ENCODE data around the gene NOTCH2. TPM values are rescaled to one million over a fixed set of nuclear protein-coding genes. Genes with fewer than 3 reads are reported as not detected.

Gene NOTCH2
- total RNA-seq, 2 experiments from 2014 or later: 78.0 to 89.2 TPM

DNA sequence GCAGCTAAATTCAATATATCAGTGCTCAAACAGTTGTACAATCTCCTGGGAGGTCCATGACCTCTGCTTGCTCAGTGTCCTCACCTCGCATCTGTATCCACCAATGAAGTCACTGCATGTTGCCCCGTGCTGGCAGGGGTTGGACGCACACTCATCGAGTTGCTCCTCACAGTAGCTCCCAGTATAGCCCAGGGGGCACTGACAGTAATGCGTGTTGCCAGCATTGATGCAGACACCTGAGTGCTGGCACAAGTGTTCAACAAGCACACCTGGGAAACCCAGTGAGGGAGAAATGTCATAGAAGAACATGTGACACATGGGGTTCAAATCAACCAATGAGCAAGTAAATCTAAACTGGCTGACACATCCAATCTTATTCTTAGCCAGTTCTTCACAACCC lies 132.3 kb downstream of the NOTCH2 start:
- peaks cover 8% of the 10 kb centered on the region for H3K4me1 Mint-ChIP-seq
- POLR2A ChIA-PET: no interaction called here

DNA sequence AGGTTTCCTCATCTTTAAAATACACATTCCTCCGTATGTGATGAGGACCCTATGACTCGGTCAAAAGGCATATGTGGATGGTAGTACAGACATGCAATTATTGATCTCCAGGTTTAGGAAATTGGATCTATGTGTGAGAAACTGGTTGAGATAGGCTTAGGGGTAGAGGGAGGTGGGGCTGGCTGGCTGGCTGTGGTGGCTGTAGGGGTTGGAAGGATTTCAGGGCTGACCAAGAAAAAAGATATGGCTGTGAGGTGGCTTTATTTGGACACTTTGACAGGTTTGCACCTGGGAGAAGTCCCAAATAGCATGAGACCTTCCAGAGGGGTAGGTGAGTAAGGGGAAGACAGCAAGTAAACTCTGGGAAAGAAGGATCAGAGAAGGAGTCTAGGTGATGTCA lies 133.5 kb downstream of the NOTCH2 start:
- Mint-ChIP-seq H3K4me3 (no peak overlapping the region), H3K4me1 (peaks cover 4% of the 10 kb centered on the region), H3K27ac (peak overlapping the region; percentile 24), H3K27me3 (no peaks in the 10 kb centered on the region), H3K9me3 (peaks cover 10% of the 10 kb centered on the region), H3K36me3 (peaks cover 67% of the 10 kb centered on the region)
- DNase-seq (no peak), ATAC-seq (ENCODE audit: low read depth) (no peak)
- POLR2A ChIA-PET: no interaction called here

More for the DNA sequence above, 132.3 kb downstream of the NOTCH2 start:
- Mint-ChIP-seq H3K9me3 (peaks cover 10% of the 10 kb centered on the region), H3K36me3 (peaks cover 69% of the 10 kb centered on the region), H3K4me3 (no peak overlapping the region), H3K27me3 (no peaks in the 10 kb centered on the region), H3K27ac (no peak overlapping the region)
- no peak for DNase-seq
- ATAC-seq (ENCODE audit: low read depth): no peak

GRCh38 chr1:119935373-119935772 lies 134.1 kb downstream of the NOTCH2 start:
- H3K27me3 Mint-ChIP-seq: no peaks in the 10 kb centered on the region
- no peak overlapping the region for H3K4me3 Mint-ChIP-seq
- no peak for DNase-seq
- H3K4me1 Mint-ChIP-seq: peaks cover 2% of the 10 kb centered on the region
- no peak for ATAC-seq (ENCODE audit: low read depth)
- H3K36me3 Mint-ChIP-seq: peaks cover 64% of the 10 kb centered on the region
- no peak overlapping the region for H3K27ac Mint-ChIP-seq
- H3K9me3 Mint-ChIP-seq: peaks cover 10% of the 10 kb centered on the region
- POLR2A ChIA-PET: no interaction called here

- Mint-ChIP-seq H3K4me1 (peaks cover 2% of the 10 kb centered on the region), H3K36me3 (peaks cover 56% of the 10 kb centered on the region), H3K9me3 (peaks cover 10% of the 10 kb centered on the region), H3K27me3 (no peaks in the 10 kb centered on the region), H3K4me3 (no peak overlapping the region), H3K27ac (no peak overlapping the region)
- ATAC-seq (ENCODE audit: low read depth) (no peak), DNase-seq (no peak)
- POLR2A ChIA-PET: no interaction called here
Observed at GRCh38 chr1:119933397-119933796, 136.1 kb downstream of the NOTCH2 start.

GRCh38 chr1:119929643-119930315 lies 139.7 kb downstream of the NOTCH2 start:
- H3K4me1 Mint-ChIP-seq: peaks cover 4% of the 10 kb centered on the region
- DNase-seq: no peak

DNA sequence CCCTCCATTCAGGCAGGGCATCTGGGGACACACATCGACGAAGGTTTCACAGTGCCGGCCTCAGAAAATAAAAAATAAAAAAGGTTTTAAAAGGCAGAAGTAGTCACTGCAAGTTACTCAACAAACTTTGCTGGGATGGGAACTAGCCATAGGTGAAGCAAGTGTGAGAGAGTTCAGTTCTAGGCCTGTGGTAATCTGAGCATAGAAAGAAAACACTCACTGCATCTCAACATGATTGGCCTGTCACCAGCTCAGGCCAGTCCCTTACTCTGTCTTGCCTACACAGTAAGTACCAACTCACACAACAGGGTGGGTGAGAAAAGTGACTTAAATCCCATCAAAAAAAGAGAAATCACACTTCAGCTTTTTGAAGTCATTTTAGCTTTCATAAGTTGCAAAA lies 142.9 kb downstream of the NOTCH2 start:
- no peaks in the 10 kb centered on the region for H3K9me3 Mint-ChIP-seq
- H3K27me3 Mint-ChIP-seq: no peaks in the 10 kb centered on the region
- no peak for ATAC-seq (ENCODE audit: low read depth)
- no peak overlapping the region for H3K4me3 Mint-ChIP-seq
- POLR2A ChIA-PET: no interaction called here
- H3K36me3 Mint-ChIP-seq: peaks cover 46% of the 10 kb centered on the region
- DNase-seq: no peak
- H3K4me1 Mint-ChIP-seq: peaks cover 21% of the 10 kb centered on the region
- H3K27ac Mint-ChIP-seq: no peak overlapping the region

More at GRCh38 chr1:119929643-119930315, 139.7 kb downstream of the NOTCH2 start:
- Mint-ChIP-seq H3K27ac (no peak overlapping the region), H3K27me3 (no peaks in the 10 kb centered on the region), H3K9me3 (peaks cover 10% of the 10 kb centered on the region), H3K36me3 (peaks cover 47% of the 10 kb centered on the region), H3K4me3 (no peak overlapping the region)
- no peak for ATAC-seq (ENCODE audit: low read depth)
- POLR2A ChIA-PET: no interaction called here

- no peaks in the 10 kb centered on the region for H3K27me3 Mint-ChIP-seq
- H3K4me3 Mint-ChIP-seq: no peak overlapping the region
- POLR2A ChIA-PET: no interaction called here
- ATAC-seq (ENCODE audit: low read depth): no peak
- H3K27ac Mint-ChIP-seq: peak overlapping the region; percentile 4
- peaks cover 56% of the 10 kb centered on the region for H3K36me3 Mint-ChIP-seq
- no peaks in the 10 kb centered on the region for H3K9me3 Mint-ChIP-seq
- DNase-seq: no peak
- H3K4me1 Mint-ChIP-seq: peaks cover 21% of the 10 kb centered on the region
Observed at GRCh38 chr1:119924948-119925898, 144.2 kb downstream of the NOTCH2 start.

GRCh38 chr1:119920104-119920968 lies 149.1 kb downstream of the NOTCH2 start:
- ATAC-seq (ENCODE audit: low read depth): no peak
- DNase-seq: no peak
- Mint-ChIP-seq H3K36me3 (peaks cover 65% of the 10 kb centered on the region), H3K27ac (no peak overlapping the region), H3K27me3 (no peaks in the 10 kb centered on the region), H3K9me3 (no peaks in the 10 kb centered on the region), H3K4me1 (peaks cover 20% of the 10 kb centered on the region), H3K4me3 (no peak overlapping the region)
- POLR2A ChIA-PET: no interaction called here

GRCh38 chr1:119919241-119919640 lies 150.2 kb downstream of the NOTCH2 start:
- H3K27ac Mint-ChIP-seq: no peak overlapping the region
- peaks cover 13% of the 10 kb centered on the region for H3K4me1 Mint-ChIP-seq
- H3K27me3 Mint-ChIP-seq: no peaks in the 10 kb centered on the region

GRCh38 chr1:119918301-119918700 lies 151.2 kb downstream of the NOTCH2 start:
- POLR2A ChIA-PET: no interaction called here
- H3K4me1 Mint-ChIP-seq: peaks cover 5% of the 10 kb centered on the region
- no peaks in the 10 kb centered on the region for H3K9me3 Mint-ChIP-seq
- H3K27me3 Mint-ChIP-seq: no peaks in the 10 kb centered on the region
- ATAC-seq (ENCODE audit: low read depth) (no peak), DNase-seq (no peak)
- no peak overlapping the region for H3K27ac Mint-ChIP-seq
- peaks cover 65% of the 10 kb centered on the region for H3K36me3 Mint-ChIP-seq
- no peak overlapping the region for H3K4me3 Mint-ChIP-seq

More at GRCh38 chr1:119919241-119919640, 150.2 kb downstream of the NOTCH2 start:
- ATAC-seq (ENCODE audit: low read depth) (no peak), DNase-seq (no peak)
- Mint-ChIP-seq H3K9me3 (no peaks in the 10 kb centered on the region), H3K36me3 (peaks cover 66% of the 10 kb centered on the region), H3K4me3 (no peak overlapping the region)
- POLR2A ChIA-PET: no interaction called here

- Mint-ChIP-seq H3K9me3 (no peaks in the 10 kb centered on the region), H3K36me3 (peaks cover 65% of the 10 kb centered on the region), H3K27me3 (no peaks in the 10 kb centered on the region), H3K4me3 (no peak overlapping the region), H3K27ac (peak overlapping the region; percentile 46), H3K4me1 (peaks cover 2% of the 10 kb centered on the region)
- no peak for DNase-seq
- no peak for ATAC-seq (ENCODE audit: low read depth)
- POLR2A ChIA-PET: no interaction called here
Observed at GRCh38 chr1:119917304-119918055, 152.0 kb downstream of the NOTCH2 start.

DNA sequence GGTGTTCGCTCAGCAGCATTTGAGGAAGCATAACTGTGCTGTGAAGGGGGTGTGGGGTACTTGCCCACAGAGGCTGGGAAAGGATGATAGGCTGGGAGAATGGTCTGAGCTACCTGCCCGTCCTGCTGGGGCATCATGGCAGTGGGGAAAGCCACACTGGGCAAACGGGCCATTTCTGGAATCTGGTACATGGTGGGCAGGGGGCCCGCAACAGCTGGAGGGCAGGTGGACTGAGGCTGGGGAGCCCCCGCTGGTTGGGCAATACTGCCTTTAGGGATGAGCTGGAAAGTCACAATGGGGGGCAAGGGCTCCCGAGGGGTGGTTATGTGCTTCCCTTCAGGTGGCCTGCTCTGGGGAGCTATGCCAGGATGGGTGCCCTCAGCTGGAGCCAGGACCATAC lies 153.9 kb downstream of the NOTCH2 start:
- DNase-seq (no peak), ATAC-seq (ENCODE audit: low read depth) (no peak)
- H3K9me3 Mint-ChIP-seq: no peaks in the 10 kb centered on the region
- no peak overlapping the region for H3K27ac Mint-ChIP-seq
- no peaks in the 10 kb centered on the region for H3K27me3 Mint-ChIP-seq
- peaks cover 54% of the 10 kb centered on the region for H3K36me3 Mint-ChIP-seq
- POLR2A ChIA-PET: no interaction called here
- no peak overlapping the region for H3K4me3 Mint-ChIP-seq
- H3K4me1 Mint-ChIP-seq: peaks cover 8% of the 10 kb centered on the region

GRCh38 chr1:119914071-119914470 lies 155.4 kb downstream of the NOTCH2 start:
- Mint-ChIP-seq H3K27me3 (no peaks in the 10 kb centered on the region), H3K4me3 (no peak overlapping the region), H3K4me1 (peaks cover 13% of the 10 kb centered on the region), H3K9me3 (no peaks in the 10 kb centered on the region), H3K27ac (no peak overlapping the region), H3K36me3 (peaks cover 54% of the 10 kb centered on the region)
- no peak for DNase-seq
- POLR2A ChIA-PET: no interaction called here
- ATAC-seq (ENCODE audit: low read depth): no peak

Measured in activated naive CD8-positive, alpha-beta T cell treated with anti-CD3 and anti-CD28 coated beads, Interleukin-2, amount 10 ng/mL, durations not matched to agents 7 days and 5 days (primary cell).